Measurements from ENCODE around the gene KCNQ5. TPM values are rescaled to one million over a fixed set of nuclear protein-coding genes. Genes with fewer than 3 reads are reported as not detected.
"Not testable (repeated sequence)": the region's sequence is repeated elsewhere in the genome, so short reads cannot be mapped to it uniquely, and the experiment has no call there.

Gene KCNQ5
- total RNA-seq, 1 donor from 2014 or later, result 0.39 TPM

GRCh38 chr6:73134588-73134987 lies 512.7 kb downstream of the KCNQ5 start:
- no peak for DNase-seq

GRCh38 chr6:73139681-73140383 lies 518.0 kb downstream of the KCNQ5 start:
- DNase-seq, result no peak

- DNase-seq, result no peak
Measured at GRCh38 chr6:73143551-73143950, 521.7 kb downstream of the KCNQ5 start.

GRCh38 chr6:73144516-73144915 lies 522.7 kb downstream of the KCNQ5 start:
- DNase-seq, result no peak

- DNase-seq, result no peak
Measured at GRCh38 chr6:73145690-73146089, 523.8 kb downstream of the KCNQ5 start.

GRCh38 chr6:73151732-73152131 lies 529.9 kb downstream of the KCNQ5 start:
- no peak for DNase-seq

GRCh38 chr6:73152556-73152955 lies 530.7 kb downstream of the KCNQ5 start:
- DNase-seq, result no peak

GRCh38 chr6:73152966-73153757 lies 531.3 kb downstream of the KCNQ5 start:
- no peak for DNase-seq

- DNase-seq, result no peak
Measured at GRCh38 chr6:73156793-73157767, 535.2 kb downstream of the KCNQ5 start.

GRCh38 chr6:73157870-73158269 lies 536.0 kb downstream of the KCNQ5 start:
- DNase-seq, result no peak

- no peak for DNase-seq
Measured at GRCh38 chr6:73169111-73169510, 547.2 kb downstream of the KCNQ5 start.

- DNase-seq, result no peak
Measured at GRCh38 chr6:73169633-73170032, 547.8 kb downstream of the KCNQ5 start.

GRCh38 chr6:73174646-73175045 lies 552.8 kb downstream of the KCNQ5 start:
- DNase-seq, result no peak

GRCh38 chr6:73176057-73176456 lies 554.2 kb downstream of the KCNQ5 start:
- DNase-seq, result no peak

- DNase-seq, result no peak
Measured at GRCh38 chr6:73177221-73177944, 555.5 kb downstream of the KCNQ5 start.

- DNase-seq, result no peak
Measured at GRCh38 chr6:73180076-73180738, 558.3 kb downstream of the KCNQ5 start.

- peak; percentile 44 for DNase-seq
Measured at GRCh38 chr6:73180763-73181619, 559.1 kb downstream of the KCNQ5 start.

- no peak for DNase-seq
Measured at GRCh38 chr6:73182021-73182607, 560.2 kb downstream of the KCNQ5 start.

- DNase-seq, result not testable (repeated sequence)
Measured at GRCh38 chr6:73193302-73193701, 571.4 kb downstream of the KCNQ5 start.

- DNase-seq, result no peak
Measured at GRCh38 chr6:73194744-73195143, 572.9 kb downstream of the KCNQ5 start.

All from skin of body (tissue), 2 donors.